Measurements from ENCODE around the gene ZFAND3.

ZFAND3 gene

GRCh38 chr6:38068854-38069590, 249.5 kb downstream of the ZFAND3 start:
- Histone ChIP-seq H3K9me3 (ENCODE audit: low read length) (no peaks in the 10 kb centered on the region), H3K4me3 (ENCODE audit: low read depth in 1 of 2, low read length in 2 of 2) (no peak overlapping the region), H3K4me1 (ENCODE audit: insufficient read depth, low read length) (peaks cover 38% of the 10 kb centered on the region), H3K9ac (ENCODE audit: low read length) (no peak overlapping the region), H3K27me3 (ENCODE audit: control insufficient read depth in 1 of 2, insufficient read depth in 2 of 2, low read length in 2 of 2) (no peaks in the 10 kb centered on the region), H3K36me3 (ENCODE audit: insufficient read depth, low read length) (peaks cover 3% of the 10 kb centered on the region), H3K27ac (ENCODE audit: low read depth, low read length) (no peak overlapping the region)

GRCh38 chr6:38077488-38078030, 258.0 kb downstream of the ZFAND3 start:
- no peaks in the 10 kb centered on the region for H3K9me3 ChIP-seq (ENCODE audit: low read length)
- no peaks in the 10 kb centered on the region for H3K27me3 ChIP-seq (ENCODE audit: control insufficient read depth in 1 of 2, insufficient read depth in 2 of 2, low read length in 2 of 2)
- no peak overlapping the region for H3K9ac ChIP-seq (ENCODE audit: low read length)
- no peak overlapping the region for H3K27ac ChIP-seq (ENCODE audit: low read depth, low read length)
- H3K4me1 ChIP-seq (ENCODE audit: insufficient read depth, low read length): peaks cover 3% of the 10 kb centered on the region
- H3K4me3 ChIP-seq (ENCODE audit: low read depth in 1 of 2, low read length in 2 of 2): no peak overlapping the region
- H3K36me3 ChIP-seq (ENCODE audit: insufficient read depth, low read length): no peaks in the 10 kb centered on the region

- no peaks in the 10 kb centered on the region for H3K9me3 ChIP-seq (ENCODE audit: low read length)
- no peak overlapping the region for H3K9ac ChIP-seq (ENCODE audit: low read length)
- no peaks in the 10 kb centered on the region for H3K36me3 ChIP-seq (ENCODE audit: insufficient read depth, low read length)
- peaks cover 3% of the 10 kb centered on the region for H3K4me1 ChIP-seq (ENCODE audit: insufficient read depth, low read length)
- H3K27ac ChIP-seq (ENCODE audit: low read depth, low read length): no peak overlapping the region
- H3K27me3 ChIP-seq (ENCODE audit: control insufficient read depth in 1 of 2, insufficient read depth in 2 of 2, low read length in 2 of 2): no peaks in the 10 kb centered on the region
- no peak overlapping the region for H3K4me3 ChIP-seq (ENCODE audit: low read depth in 1 of 2, low read length in 2 of 2)
These were observed 259.1 kb downstream of the ZFAND3 start for GRCh38 chr6:38078671-38079070.

GRCh38 chr6:38079107-38079506, 259.6 kb downstream of the ZFAND3 start:
- H3K27me3 ChIP-seq (ENCODE audit: control insufficient read depth in 1 of 2, insufficient read depth in 2 of 2, low read length in 2 of 2): no peaks in the 10 kb centered on the region
- no peak overlapping the region for H3K4me3 ChIP-seq (ENCODE audit: low read depth in 1 of 2, low read length in 2 of 2)
- no peaks in the 10 kb centered on the region for H3K36me3 ChIP-seq (ENCODE audit: insufficient read depth, low read length)
- no peak overlapping the region for H3K27ac ChIP-seq (ENCODE audit: low read depth, low read length)
- H3K9ac ChIP-seq (ENCODE audit: low read length): no peak overlapping the region
- H3K9me3 ChIP-seq (ENCODE audit: low read length): no peaks in the 10 kb centered on the region
- H3K4me1 ChIP-seq (ENCODE audit: insufficient read depth, low read length): peaks cover 3% of the 10 kb centered on the region

GRCh38 chr6:38079537-38079936, 260.0 kb downstream of the ZFAND3 start:
- Histone ChIP-seq H3K27ac (ENCODE audit: low read depth, low read length) (no peak overlapping the region), H3K4me1 (ENCODE audit: insufficient read depth, low read length) (peaks cover 3% of the 10 kb centered on the region), H3K27me3 (ENCODE audit: control insufficient read depth in 1 of 2, insufficient read depth in 2 of 2, low read length in 2 of 2) (no peaks in the 10 kb centered on the region), H3K36me3 (ENCODE audit: insufficient read depth, low read length) (no peaks in the 10 kb centered on the region), H3K9me3 (ENCODE audit: low read length) (no peaks in the 10 kb centered on the region), H3K9ac (ENCODE audit: low read length) (no peak overlapping the region), H3K4me3 (ENCODE audit: low read depth in 1 of 2, low read length in 2 of 2) (no peak overlapping the region)

- Histone ChIP-seq H3K4me3 (ENCODE audit: low read depth in 1 of 2, low read length in 2 of 2) (no peak overlapping the region), H3K9me3 (ENCODE audit: low read length) (no peaks in the 10 kb centered on the region), H3K9ac (ENCODE audit: low read length) (no peak overlapping the region), H3K36me3 (ENCODE audit: insufficient read depth, low read length) (no peaks in the 10 kb centered on the region), H3K27ac (ENCODE audit: low read depth, low read length) (no peak overlapping the region), H3K4me1 (ENCODE audit: insufficient read depth, low read length) (peaks cover 3% of the 10 kb centered on the region), H3K27me3 (ENCODE audit: control insufficient read depth in 1 of 2, insufficient read depth in 2 of 2, low read length in 2 of 2) (no peaks in the 10 kb centered on the region)
These were observed 260.8 kb downstream of the ZFAND3 start for GRCh38 chr6:38080360-38080759.

GRCh38 chr6:38080889-38081288, 261.4 kb downstream of the ZFAND3 start:
- Histone ChIP-seq H3K9me3 (ENCODE audit: low read length) (no peaks in the 10 kb centered on the region), H3K4me3 (ENCODE audit: low read depth in 1 of 2, low read length in 2 of 2) (no peak overlapping the region), H3K27ac (ENCODE audit: low read depth, low read length) (no peak overlapping the region)

GRCh38 chr6:38085031-38085430, 265.5 kb downstream of the ZFAND3 start:
- H3K9me3 ChIP-seq (ENCODE audit: low read length): no peaks in the 10 kb centered on the region
- H3K4me1 ChIP-seq (ENCODE audit: insufficient read depth, low read length): peaks cover 6% of the 10 kb centered on the region
- H3K27me3 ChIP-seq (ENCODE audit: control insufficient read depth in 1 of 2, insufficient read depth in 2 of 2, low read length in 2 of 2): no peaks in the 10 kb centered on the region
- no peaks in the 10 kb centered on the region for H3K36me3 ChIP-seq (ENCODE audit: insufficient read depth, low read length)
- no peak overlapping the region for H3K27ac ChIP-seq (ENCODE audit: low read depth, low read length)
- H3K4me3 ChIP-seq (ENCODE audit: low read depth in 1 of 2, low read length in 2 of 2): no peak overlapping the region
- H3K9ac ChIP-seq (ENCODE audit: low read length): no peak overlapping the region

More at GRCh38 chr6:38080889-38081288, 261.4 kb downstream of the ZFAND3 start:
- Histone ChIP-seq H3K36me3 (ENCODE audit: insufficient read depth, low read length) (no peaks in the 10 kb centered on the region), H3K4me1 (ENCODE audit: insufficient read depth, low read length) (peaks cover 3% of the 10 kb centered on the region), H3K9ac (ENCODE audit: low read length) (no peak overlapping the region), H3K27me3 (ENCODE audit: control insufficient read depth in 1 of 2, insufficient read depth in 2 of 2, low read length in 2 of 2) (no peaks in the 10 kb centered on the region)

- Histone ChIP-seq H3K9me3 (ENCODE audit: low read length) (no peaks in the 10 kb centered on the region), H3K9ac (ENCODE audit: low read length) (no peak overlapping the region), H3K27ac (ENCODE audit: low read depth, low read length) (no peak overlapping the region), H3K27me3 (ENCODE audit: control insufficient read depth in 1 of 2, insufficient read depth in 2 of 2, low read length in 2 of 2) (no peaks in the 10 kb centered on the region), H3K4me1 (ENCODE audit: insufficient read depth, low read length) (peaks cover 19% of the 10 kb centered on the region), H3K4me3 (ENCODE audit: low read depth in 1 of 2, low read length in 2 of 2) (no peak overlapping the region), H3K36me3 (ENCODE audit: insufficient read depth, low read length) (no peaks in the 10 kb centered on the region)
These were observed 266.8 kb downstream of the ZFAND3 start for GRCh38 chr6:38086346-38086745.

GRCh38 chr6:38088010-38088409, 268.5 kb downstream of the ZFAND3 start:
- H3K27me3 ChIP-seq (ENCODE audit: control insufficient read depth in 1 of 2, insufficient read depth in 2 of 2, low read length in 2 of 2): no peaks in the 10 kb centered on the region
- H3K9me3 ChIP-seq (ENCODE audit: low read length): no peaks in the 10 kb centered on the region
- H3K9ac ChIP-seq (ENCODE audit: low read length): no peak overlapping the region
- no peaks in the 10 kb centered on the region for H3K36me3 ChIP-seq (ENCODE audit: insufficient read depth, low read length)
- H3K4me3 ChIP-seq (ENCODE audit: low read depth in 1 of 2, low read length in 2 of 2): no peak overlapping the region
- peaks cover 35% of the 10 kb centered on the region for H3K4me1 ChIP-seq (ENCODE audit: insufficient read depth, low read length)
- H3K27ac ChIP-seq (ENCODE audit: low read depth, low read length): no peak overlapping the region

GRCh38 chr6:38088829-38089228, 269.3 kb downstream of the ZFAND3 start:
- H3K4me1 ChIP-seq (ENCODE audit: insufficient read depth, low read length): peaks cover 44% of the 10 kb centered on the region
- H3K4me3 ChIP-seq (ENCODE audit: low read depth in 1 of 2, low read length in 2 of 2): no peak overlapping the region
- H3K9ac ChIP-seq (ENCODE audit: low read length): no peak overlapping the region
- H3K9me3 ChIP-seq (ENCODE audit: low read length): no peaks in the 10 kb centered on the region
- H3K27me3 ChIP-seq (ENCODE audit: control insufficient read depth in 1 of 2, insufficient read depth in 2 of 2, low read length in 2 of 2): no peaks in the 10 kb centered on the region
- no peaks in the 10 kb centered on the region for H3K36me3 ChIP-seq (ENCODE audit: insufficient read depth, low read length)
- no peak overlapping the region for H3K27ac ChIP-seq (ENCODE audit: low read depth, low read length)

- Histone ChIP-seq H3K4me1 (ENCODE audit: insufficient read depth, low read length) (peaks cover 49% of the 10 kb centered on the region), H3K27me3 (ENCODE audit: control insufficient read depth in 1 of 2, insufficient read depth in 2 of 2, low read length in 2 of 2) (no peaks in the 10 kb centered on the region), H3K4me3 (ENCODE audit: low read depth in 1 of 2, low read length in 2 of 2) (no peak overlapping the region), H3K9me3 (ENCODE audit: low read length) (no peaks in the 10 kb centered on the region), H3K36me3 (ENCODE audit: insufficient read depth, low read length) (no peaks in the 10 kb centered on the region), H3K9ac (ENCODE audit: low read length) (no peak overlapping the region), H3K27ac (ENCODE audit: low read depth, low read length) (no peak overlapping the region)
These were observed 272.1 kb downstream of the ZFAND3 start for GRCh38 chr6:38091613-38092012.

Measured in muscle layer of colon (tissue), 2 donors.